OCI-LY7 (cell line): ENCODE results near the gene DNAJC27. TPM values are rescaled to one million over a fixed set of nuclear protein-coding genes. Genes with fewer than 3 reads are reported as not detected.

ENCODE experiments used
- BruUV-seq: library from RNA; stranded (reverse); fragments of 400-500 nt; replicated peaks from 2 replicates; lab custom pipeline; 2021; lab: Mats Ljungman, UMichigan
- CTCF ChIA-PET: fragments of 300-600 bp; sonication (Branson Sonifier 250); formaldehyde crosslinking; loops from one replicate; lab custom pipeline; 2022; ENCODE audit warnings: antibody characterized with exemption; ENCODE audit not compliant: unreplicated experiment; lab: Charles Lee
- POLR2A ChIA-PET: fragments of 300-600 bp; sonication (Branson Sonifier 250); formaldehyde crosslinking; loops from one replicate; lab custom pipeline; 2022; ENCODE audit warnings: antibody characterized with exemption; lab: Charles Lee
- DNase-seq: peaks from one replicate; pipeline ENCODE4 v3.0.0-alpha.2; 2015; ENCODE audit warnings: low spot score
- H2AFZ ChIP-seq: fragments of 200-600 bp; sonication (generic), shearing (Covaris generic); 2 replicates; pipeline ENCODE4 v1.6.1; 2014; ENCODE audit warnings: mild to moderate bottlenecking, antibody characterized with exemption, low read length, moderate library complexity
- H3K27ac ChIP-seq: fragments of 200-600 bp; sonication (generic); 2 replicates; pipeline ENCODE4 v1.5.1; 2014; ENCODE audit warnings: mixed run types, low read depth, mild to moderate bottlenecking, moderate library complexity, low read length, inconsistent platforms; ENCODE audit not compliant: poor library complexity, severe bottlenecking
- H3K36me3 ChIP-seq: fragments of 200-600 bp; sonication (generic); 2 replicates; pipeline ENCODE4 v1.6.1; 2014; ENCODE audit warnings: mild to moderate bottlenecking, antibody characterized with exemption, low read length, moderate library complexity, mixed read lengths; ENCODE audit not compliant: insufficient read depth
- H3K4me1 ChIP-seq: fragments of 200-600 bp; sonication (generic); 2 replicates; pipeline ENCODE4 v1.5.1; 2014; ENCODE audit warnings: mild to moderate bottlenecking, low read length; ENCODE audit not compliant: insufficient read depth, poor library complexity, severe bottlenecking
- H3K4me2 ChIP-seq: fragments of 200-600 bp; sonication (generic); 2 replicates; pipeline ENCODE4 v1.6.1; 2014; ENCODE audit warnings: mild to moderate bottlenecking, low read length
- H3K4me3 ChIP-seq: fragments of 200-600 bp; sonication (generic); 2 replicates; pipeline ENCODE4 v1.5.1; 2014; ENCODE audit warnings: mild to moderate bottlenecking, low read depth, low read length; ENCODE audit not compliant: poor library complexity, severe bottlenecking
- H3K79me2 ChIP-seq: fragments of 200-600 bp; sonication (generic); 2 replicates; pipeline ENCODE4 v1.6.1; 2016; ENCODE audit warnings: low read depth, mild to moderate bottlenecking, low read length, moderate library complexity, mixed read lengths; ENCODE audit not compliant: insufficient read depth
- H3K9me2 ChIP-seq: fragments of 200-600 bp; sonication (generic); 2 replicates; pipeline ENCODE4 v1.6.1; 2016; ENCODE audit warnings: mild to moderate bottlenecking, low read length, mixed read lengths; ENCODE audit not compliant: insufficient read depth
- H3K9me3 ChIP-seq: fragments of 200-600 bp; sonication (generic); 2 replicates; pipeline ENCODE4 v1.6.1; 2014; ENCODE audit warnings: mild to moderate bottlenecking, mixed run types, low read length, mixed read lengths
- H4K20me1 ChIP-seq: fragments of 200-600 bp; sonication (generic); 2 replicates; pipeline ENCODE4 v1.6.1; 2014; ENCODE audit warnings: mild to moderate bottlenecking, antibody characterized with exemption, low read length, moderate library complexity, mixed read lengths; ENCODE audit not compliant: insufficient read depth
- CTCF ChIP-seq: fragments of 200-600 bp; sonication (generic); conservative IDR thresholded peaks from 2 replicates; pipeline ENCODE4 v1.5.1; 2014; ENCODE audit warnings: mild to moderate bottlenecking, antibody characterized with exemption, low read length, moderate library complexity, mixed read lengths
- EZH2phosphoT487 ChIP-seq: fragments of 200-600 bp; sonication (generic); IDR thresholded peaks from 2 replicates; pipeline ENCODE4 v1.6.1; 2018; ENCODE audit warnings: low read depth, borderline replicate concordance, mild to moderate bottlenecking, mixed run types, antibody characterized with exemption, low read length, moderate library complexity, mixed read lengths
- intact Hi-C: fragments of 100-400 bp; cut with micrococcal nuclease; formaldehyde crosslinking; loops from one replicate; pipeline ENCODE4 v1.10.0; 2022; ENCODE audit not compliant: unreplicated experiment
- total RNA-seq, 2 experiments: library from RNA; depleted of rRNA in 1 of 2; stranded (reverse); fragments of >200 nt in 1 of 2; shearing (Covaris generic) in 1 of 2; gene quantifications; 2 replicates each; pipeline ENCODE4 v1.2.3, GENCODE V29; 2014 to 2022

Gene DNAJC27
- total RNA-seq, 2 experiments from 2014 or later: 3.6 to 6.6 TPM

- Histone ChIP-seq H3K36me3 (peaks cover 94% of the 10 kb centered on the region), H3K4me3 (no peak overlapping the region), H2AFZ (no peak overlapping the region), H3K9me2 (no peaks in the 10 kb centered on the region), H3K27ac (no peak overlapping the region), H3K4me2 (no peak overlapping the region), H4K20me1 (no peaks in the 10 kb centered on the region), H3K4me1 (no peaks in the 10 kb centered on the region), H3K79me2 (no peaks in the 10 kb centered on the region), H3K9me3 (peaks cover 22% of the 10 kb centered on the region)
- TF ChIP-seq CTCF (no peak), EZH2phosphoT487 (no peak)
- CTCF ChIA-PET: no interaction called here
- POLR2A ChIA-PET: no interaction called here
- no peak for DNase-seq
- intact Hi-C loops: no loop called here
- BruUV-seq: no TSS peak
These were observed 72.3 kb downstream of the DNAJC27 start for GRCh38 chr2:24899361-24899910.

- H3K4me3 ChIP-seq: no peak overlapping the region
- ChIA-PET POLR2A (no interaction called here), CTCF (interaction anchor here (0.6 kb wide), 1 partner anchor 10 kb away, joined by 3 read pairs; no protein-coding TSS in a partner anchor)
- TF ChIP-seq EZH2phosphoT487: no peak
- TF ChIP-seq CTCF: no peak
- no peak for DNase-seq
- intact Hi-C loops: no loop called here
- no peak overlapping the region for H3K27ac ChIP-seq
- H3K4me1 ChIP-seq: no peaks in the 10 kb centered on the region
- peaks cover 29% of the 10 kb centered on the region for H3K9me3 ChIP-seq
- no TSS peak for BruUV-seq
- no peaks in the 10 kb centered on the region for H3K9me2 ChIP-seq
- H3K36me3 ChIP-seq: peaks cover 95% of the 10 kb centered on the region
- H3K79me2 ChIP-seq: no peaks in the 10 kb centered on the region
- H4K20me1 ChIP-seq: no peaks in the 10 kb centered on the region
- H2AFZ ChIP-seq: no peak overlapping the region
- no peak overlapping the region for H3K4me2 ChIP-seq
These were observed 73.3 kb downstream of the DNAJC27 start for GRCh38 chr2:24898122-24899109.

GRCh38 chr2:24894750-24895149 is 77.0 kb downstream of the DNAJC27 start:
- Histone ChIP-seq H3K4me1 (no peaks in the 10 kb centered on the region), H4K20me1 (no peaks in the 10 kb centered on the region), H3K4me3 (no peak overlapping the region), H3K36me3 (peaks cover 71% of the 10 kb centered on the region), H3K9me3 (peaks cover 29% of the 10 kb centered on the region), H2AFZ (no peak overlapping the region), H3K27ac (no peak overlapping the region), H3K9me2 (no peaks in the 10 kb centered on the region), H3K4me2 (no peak overlapping the region), H3K79me2 (no peaks in the 10 kb centered on the region)
- DNase-seq: no peak
- intact Hi-C loops: no loop called here
- CTCF ChIA-PET: no interaction called here
- no TSS peak for BruUV-seq
- POLR2A ChIA-PET: no interaction called here
- TF ChIP-seq CTCF: no peak
